H1 (cell line): Measurements from ENCODE around the gene EPHA8. TPM values are rescaled to one million over a fixed set of nuclear protein-coding genes. Genes with fewer than 3 reads are reported as not detected.

Source experiments
- BRCA1 ChIP-seq: IDR thresholded peaks from 2 replicates; pipeline ENCODE4 v1.6.1; 2012; ENCODE audit warnings: low read depth, low read length, improper control_type of control experiment
- CHD2 ChIP-seq: IDR thresholded peaks from 2 replicates; pipeline ENCODE4 v1.6.1; 2012; ENCODE audit warnings: low read length, improper control_type of control experiment
- RBBP5 ChIP-seq: IDR thresholded peaks from 2 replicates; pipeline ENCODE4 v1.7.1; 2012; ENCODE audit warnings: low read depth, mild to moderate bottlenecking, inconsistent platforms, low read length, moderate library complexity, borderline replicate concordance
- TAF7 ChIP-seq: optimal IDR thresholded peaks from 2 replicates; pipeline ENCODE3; 2011; ENCODE audit warnings: low read depth, mild to moderate bottlenecking, inconsistent platforms, low read length, moderate library complexity, borderline replicate concordance
- polyA plus RNA-seq, 7 experiments: library from polyadenylated mRNA; depleted of rRNA in 3 of 7; stranded (reverse) in 5 of 7; unstranded in 2 of 7; fragments of >200 nt in 5 of 7; fragments of 200-250 nt in 2 of 7; gene quantifications; 1 replicate in 5 of 7; 2 replicates in 1 of 7; 4 replicates in 1 of 7; pipeline versions ENCODE4 v1.2.1 to v1.2.3, GENCODE V29; 2011 to 2013; ENCODE audit warnings: missing spikeins in 2 of 7, mixed read lengths in 2 of 7
- total RNA-seq: library from RNA; stranded (reverse); fragmentation: NEBNext Ultra II Directional; extraction: Animal tissue kit (Norgen Biotek cat#: 25700); gene quantifications from 2 replicates; pipeline ENCODE4 v1.2.1, GENCODE V29; 2021
- TF ChIP-seq, protein P1 (sequence below): fragments of 300-600 bp; sonication (generic); IDR thresholded peaks from 2 replicates; pipeline ENCODE4 v1.7.1; 2012; ENCODE audit warnings: low read length, moderate library complexity, mild to moderate bottlenecking, inconsistent platforms; ENCODE audit not compliant: insufficient replicate concordance
- TF ChIP-seq, protein P2 (sequence below): IDR thresholded peaks from 2 replicates; pipeline ENCODE4 v1.6.1; 2011; ENCODE audit warnings: low read depth, mild to moderate bottlenecking, low read length; ENCODE audit not compliant: insufficient read depth

EPHA8 gene
- total and polyA plus RNA-seq, 2 of the 8 experiments (the other 6 are each of a cell fraction or from before 2014, with no cell fraction given) = 4.0 to 8.4 TPM

DNA sequence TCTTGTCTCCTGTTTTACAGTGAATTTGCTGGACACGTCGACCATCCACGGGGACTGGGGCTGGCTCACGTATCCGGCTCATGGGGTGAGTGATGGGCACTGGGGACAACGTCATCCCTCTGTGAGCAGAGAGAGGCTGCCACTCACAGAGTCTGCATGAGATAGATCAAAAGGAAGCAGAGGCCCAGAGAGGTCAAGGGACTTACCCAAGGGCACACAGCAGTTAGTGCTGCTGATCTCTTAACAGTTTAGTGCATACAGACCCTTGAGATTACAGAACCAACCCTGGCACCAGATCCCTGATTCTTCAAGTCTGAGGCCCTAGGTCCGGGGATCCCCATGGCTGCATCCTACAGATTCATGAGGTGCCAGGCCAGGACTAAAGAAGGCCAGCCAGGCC is 6.0 kb downstream of the EPHA8 start (continued):
- TF ChIP-seq, protein P1, sequence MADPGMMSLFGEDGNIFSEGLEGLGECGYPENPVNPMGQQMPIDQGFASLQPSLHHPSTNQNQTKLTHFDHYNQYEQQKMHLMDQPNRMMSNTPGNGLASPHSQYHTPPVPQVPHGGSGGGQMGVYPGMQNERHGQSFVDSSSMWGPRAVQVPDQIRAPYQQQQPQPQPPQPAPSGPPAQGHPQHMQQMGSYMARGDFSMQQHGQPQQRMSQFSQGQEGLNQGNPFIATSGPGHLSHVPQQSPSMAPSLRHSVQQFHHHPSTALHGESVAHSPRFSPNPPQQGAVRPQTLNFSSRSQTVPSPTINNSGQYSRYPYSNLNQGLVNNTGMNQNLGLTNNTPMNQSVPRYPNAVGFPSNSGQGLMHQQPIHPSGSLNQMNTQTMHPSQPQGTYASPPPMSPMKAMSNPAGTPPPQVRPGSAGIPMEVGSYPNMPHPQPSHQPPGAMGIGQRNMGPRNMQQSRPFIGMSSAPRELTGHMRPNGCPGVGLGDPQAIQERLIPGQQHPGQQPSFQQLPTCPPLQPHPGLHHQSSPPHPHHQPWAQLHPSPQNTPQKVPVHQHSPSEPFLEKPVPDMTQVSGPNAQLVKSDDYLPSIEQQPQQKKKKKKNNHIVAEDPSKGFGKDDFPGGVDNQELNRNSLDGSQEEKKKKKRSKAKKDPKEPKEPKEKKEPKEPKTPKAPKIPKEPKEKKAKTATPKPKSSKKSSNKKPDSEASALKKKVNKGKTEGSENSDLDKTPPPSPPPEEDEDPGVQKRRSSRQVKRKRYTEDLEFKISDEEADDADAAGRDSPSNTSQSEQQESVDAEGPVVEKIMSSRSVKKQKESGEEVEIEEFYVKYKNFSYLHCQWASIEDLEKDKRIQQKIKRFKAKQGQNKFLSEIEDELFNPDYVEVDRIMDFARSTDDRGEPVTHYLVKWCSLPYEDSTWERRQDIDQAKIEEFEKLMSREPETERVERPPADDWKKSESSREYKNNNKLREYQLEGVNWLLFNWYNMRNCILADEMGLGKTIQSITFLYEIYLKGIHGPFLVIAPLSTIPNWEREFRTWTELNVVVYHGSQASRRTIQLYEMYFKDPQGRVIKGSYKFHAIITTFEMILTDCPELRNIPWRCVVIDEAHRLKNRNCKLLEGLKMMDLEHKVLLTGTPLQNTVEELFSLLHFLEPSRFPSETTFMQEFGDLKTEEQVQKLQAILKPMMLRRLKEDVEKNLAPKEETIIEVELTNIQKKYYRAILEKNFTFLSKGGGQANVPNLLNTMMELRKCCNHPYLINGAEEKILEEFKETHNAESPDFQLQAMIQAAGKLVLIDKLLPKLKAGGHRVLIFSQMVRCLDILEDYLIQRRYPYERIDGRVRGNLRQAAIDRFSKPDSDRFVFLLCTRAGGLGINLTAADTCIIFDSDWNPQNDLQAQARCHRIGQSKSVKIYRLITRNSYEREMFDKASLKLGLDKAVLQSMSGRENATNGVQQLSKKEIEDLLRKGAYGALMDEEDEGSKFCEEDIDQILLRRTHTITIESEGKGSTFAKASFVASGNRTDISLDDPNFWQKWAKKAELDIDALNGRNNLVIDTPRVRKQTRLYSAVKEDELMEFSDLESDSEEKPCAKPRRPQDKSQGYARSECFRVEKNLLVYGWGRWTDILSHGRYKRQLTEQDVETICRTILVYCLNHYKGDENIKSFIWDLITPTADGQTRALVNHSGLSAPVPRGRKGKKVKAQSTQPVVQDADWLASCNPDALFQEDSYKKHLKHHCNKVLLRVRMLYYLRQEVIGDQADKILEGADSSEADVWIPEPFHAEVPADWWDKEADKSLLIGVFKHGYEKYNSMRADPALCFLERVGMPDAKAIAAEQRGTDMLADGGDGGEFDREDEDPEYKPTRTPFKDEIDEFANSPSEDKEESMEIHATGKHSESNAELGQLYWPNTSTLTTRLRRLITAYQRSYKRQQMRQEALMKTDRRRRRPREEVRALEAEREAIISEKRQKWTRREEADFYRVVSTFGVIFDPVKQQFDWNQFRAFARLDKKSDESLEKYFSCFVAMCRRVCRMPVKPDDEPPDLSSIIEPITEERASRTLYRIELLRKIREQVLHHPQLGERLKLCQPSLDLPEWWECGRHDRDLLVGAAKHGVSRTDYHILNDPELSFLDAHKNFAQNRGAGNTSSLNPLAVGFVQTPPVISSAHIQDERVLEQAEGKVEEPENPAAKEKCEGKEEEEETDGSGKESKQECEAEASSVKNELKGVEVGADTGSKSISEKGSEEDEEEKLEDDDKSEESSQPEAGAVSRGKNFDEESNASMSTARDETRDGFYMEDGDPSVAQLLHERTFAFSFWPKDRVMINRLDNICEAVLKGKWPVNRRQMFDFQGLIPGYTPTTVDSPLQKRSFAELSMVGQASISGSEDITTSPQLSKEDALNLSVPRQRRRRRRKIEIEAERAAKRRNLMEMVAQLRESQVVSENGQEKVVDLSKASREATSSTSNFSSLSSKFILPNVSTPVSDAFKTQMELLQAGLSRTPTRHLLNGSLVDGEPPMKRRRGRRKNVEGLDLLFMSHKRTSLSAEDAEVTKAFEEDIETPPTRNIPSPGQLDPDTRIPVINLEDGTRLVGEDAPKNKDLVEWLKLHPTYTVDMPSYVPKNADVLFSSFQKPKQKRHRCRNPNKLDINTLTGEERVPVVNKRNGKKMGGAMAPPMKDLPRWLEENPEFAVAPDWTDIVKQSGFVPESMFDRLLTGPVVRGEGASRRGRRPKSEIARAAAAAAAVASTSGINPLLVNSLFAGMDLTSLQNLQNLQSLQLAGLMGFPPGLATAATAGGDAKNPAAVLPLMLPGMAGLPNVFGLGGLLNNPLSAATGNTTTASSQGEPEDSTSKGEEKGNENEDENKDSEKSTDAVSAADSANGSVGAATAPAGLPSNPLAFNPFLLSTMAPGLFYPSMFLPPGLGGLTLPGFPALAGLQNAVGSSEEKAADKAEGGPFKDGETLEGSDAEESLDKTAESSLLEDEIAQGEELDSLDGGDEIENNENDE = no peak
- TF ChIP-seq BRCA1 (no peak), RBBP5 (no peak), CHD2 (no peak), TAF7 (no peak)
- TF ChIP-seq, protein P2, sequence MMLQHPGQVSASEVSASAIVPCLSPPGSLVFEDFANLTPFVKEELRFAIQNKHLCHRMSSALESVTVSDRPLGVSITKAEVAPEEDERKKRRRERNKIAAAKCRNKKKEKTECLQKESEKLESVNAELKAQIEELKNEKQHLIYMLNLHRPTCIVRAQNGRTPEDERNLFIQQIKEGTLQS = no peak
